K562 (cell line): ENCODE results near the gene RCOR1. TPM values are rescaled to one million over a fixed set of nuclear protein-coding genes. Genes with fewer than 3 reads are reported as not detected.

ENCODE experiments used
- ETV6 ChIP-seq, 3 experiments: fragments of 150-350 bp in 1 of 3; sonication (generic) in 1 of 3; formaldehyde crosslinking in 1 of 3; IDR thresholded peaks; 2 replicates each; pipeline versions ENCODE4 v1.6.1 to v1.8.0; 2014 to 2022; ENCODE audit warnings: borderline replicate concordance in 2 of 3, low read depth in 2 of 3, antibody characterized with exemption in 1 of 3, low read length in 1 of 3, mild to moderate bottlenecking in 1 of 3, missing genetic modification reagents in 1 of 3
- ILF3 ChIP-seq: fragments of 450-650 bp; IDR thresholded peaks from 2 replicates; pipeline ENCODE4 v1.6.1; 2018; ENCODE audit warnings: antibody characterized with exemption, mild to moderate bottlenecking, moderate library complexity, borderline replicate concordance
- MCM3 ChIP-seq: fragments of 450-650 bp; IDR thresholded peaks from 2 replicates; pipeline ENCODE4 v1.6.1; 2016
- NRF1 ChIP-seq, 2 experiments: fragments of 450-650 bp; IDR thresholded peaks in 1 of 2; conservative IDR thresholded peaks in 1 of 2; 2 replicates each; pipeline ENCODE4 v1.6.1; 2014; ENCODE audit warnings: mild to moderate bottlenecking in 2 of 2
- PCBP1 ChIP-seq: fragments of 200-400 bp; formaldehyde crosslinking; IDR thresholded peaks from 2 replicates; pipeline ENCODE4 v1.6.1; 2018; ENCODE audit warnings: mild to moderate bottlenecking, low read depth, low read length; ENCODE audit not compliant: poor library complexity, severe bottlenecking
- SIX5 ChIP-seq, 2 experiments: IDR thresholded peaks; 2 replicates each; pipeline ENCODE4 v1.6.1; 2011; ENCODE audit warnings: low read length in 2 of 2, borderline replicate concordance in 1 of 2, low read depth in 1 of 2, mild to moderate bottlenecking in 1 of 2, moderate library complexity in 1 of 2; ENCODE audit not compliant: insufficient read depth in 1 of 2
- SMARCB1 ChIP-seq: IDR thresholded peaks from 2 replicates; pipeline ENCODE4 v1.6.1; 2011; ENCODE audit warnings: improper control_type of control experiment, low read depth; ENCODE audit not compliant: insufficient read length
- SMC3 ChIP-seq: conservative IDR thresholded peaks from 2 replicates; pipeline ENCODE4 v1.6.1; 2011; ENCODE audit warnings: low read depth, low read length, improper control_type of control experiment; ENCODE audit not compliant: insufficient read depth
- SPI1 ChIP-seq: IDR thresholded peaks from 2 replicates; pipeline ENCODE4 v1.6.1; 2011; ENCODE audit warnings: low read depth, low read length, control low read depth, borderline replicate concordance
- TAL1 ChIP-seq: fragments of 450-650 bp; IDR thresholded peaks from 2 replicates; pipeline ENCODE4 v1.6.1; 2016; ENCODE audit warnings: mild to moderate bottlenecking
- USF2 ChIP-seq: sonication (generic); formaldehyde crosslinking; IDR thresholded peaks from 2 replicates; pipeline ENCODE4 v1.5.0; 2020; ENCODE audit warnings: missing genetic modification reagents
- ZNF184 ChIP-seq: sonication (generic); formaldehyde crosslinking; IDR thresholded peaks from 2 replicates; pipeline ENCODE4 v1.5.0; 2020; ENCODE audit warnings: missing genetic modification reagents
- ZNF274 ChIP-seq: IDR thresholded peaks from 2 replicates; pipeline ENCODE4 v1.6.1; 2011; ENCODE audit warnings: low read depth, mild to moderate bottlenecking, low read length, moderate library complexity, borderline replicate concordance
- ZNF384 ChIP-seq: IDR thresholded peaks from 2 replicates; pipeline ENCODE4 v1.6.1; 2012; ENCODE audit warnings: low read depth, low read length, improper control_type of control experiment
- ZNF395 ChIP-seq: fragments of 200-800 bp; sonication (Bioruptor generic); IDR thresholded peaks from 2 replicates; pipeline ENCODE4 v1.6.1; 2017; ENCODE audit warnings: missing genetic modification characterization, missing compliant biosample characterization
- ZNF449 ChIP-seq: fragments of 250-450 bp; sonication (Bioruptor Pico); IDR thresholded peaks from 2 replicates; pipeline ENCODE4 v1.8.0; 2022; ENCODE audit warnings: moderate library complexity, mild to moderate bottlenecking, inconsistent platforms
- ZNF655 ChIP-seq: fragments of 250-450 bp; sonication (Bioruptor Pico); IDR thresholded peaks from 2 replicates; pipeline ENCODE4 v1.5.0; 2021
- polyA plus RNA-seq, 8 experiments: library from polyadenylated mRNA; depleted of rRNA in 4 of 8; stranded (reverse) in 5 of 8; unstranded in 3 of 8; fragments of >200 nt; fragmentation: Nextera tagmentation in 2 of 8; fragmentation: Illumina TruSeq in 1 of 8; extraction: Ambion mirVana in 2 of 8; extraction: Trizol in 1 of 8; gene quantifications; 2 replicates each; pipeline versions ENCODE4 v1.2.1 to v1.2.3, GENCODE V29; 2011 to 2014; ENCODE audit warnings: inconsistent platforms in 1 of 8, missing spikeins in 1 of 8
- total RNA-seq, 7 experiments: library from RNA; depleted of rRNA in 6 of 7; stranded (reverse); fragments of >200 nt in 6 of 7; fragmentation: Illumina TruSeq in 2 of 7; extraction: Trizol in 2 of 7; gene quantifications; 2 replicates each; pipeline versions ENCODE4 v1.2.1 to v1.2.3, GENCODE V29; 2011 to 2021; ENCODE audit warnings: low replicate concordance in 1 of 7
- TF ChIP-seq, protein P1 (sequence below), 2 experiments: fragments of 250-450 bp in 1 of 2; fragments of 450-650 bp in 1 of 2; sonication (Bioruptor Pico) in 1 of 2; IDR thresholded peaks; 2 replicates each; pipeline versions ENCODE4 v1.6.1 to v1.8.0; 2016 to 2021; ENCODE audit warnings: mild to moderate bottlenecking in 2 of 2, moderate library complexity in 2 of 2, missing compliant biosample characterization in 1 of 2, missing genetic modification characterization in 1 of 2
- TF ChIP-seq, protein P2 (sequence below): IDR thresholded peaks from 2 replicates; pipeline ENCODE4 v1.6.1; 2016; ENCODE audit warnings: missing genetic modification characterization, missing compliant biosample characterization

RCOR1 gene
- total and polyA plus RNA-seq, 9 of the 15 experiments (the other 6 are each of a cell fraction or from before 2014, with no cell fraction given): 8.5 to 47.9 (median 20.9) TPM

DNA sequence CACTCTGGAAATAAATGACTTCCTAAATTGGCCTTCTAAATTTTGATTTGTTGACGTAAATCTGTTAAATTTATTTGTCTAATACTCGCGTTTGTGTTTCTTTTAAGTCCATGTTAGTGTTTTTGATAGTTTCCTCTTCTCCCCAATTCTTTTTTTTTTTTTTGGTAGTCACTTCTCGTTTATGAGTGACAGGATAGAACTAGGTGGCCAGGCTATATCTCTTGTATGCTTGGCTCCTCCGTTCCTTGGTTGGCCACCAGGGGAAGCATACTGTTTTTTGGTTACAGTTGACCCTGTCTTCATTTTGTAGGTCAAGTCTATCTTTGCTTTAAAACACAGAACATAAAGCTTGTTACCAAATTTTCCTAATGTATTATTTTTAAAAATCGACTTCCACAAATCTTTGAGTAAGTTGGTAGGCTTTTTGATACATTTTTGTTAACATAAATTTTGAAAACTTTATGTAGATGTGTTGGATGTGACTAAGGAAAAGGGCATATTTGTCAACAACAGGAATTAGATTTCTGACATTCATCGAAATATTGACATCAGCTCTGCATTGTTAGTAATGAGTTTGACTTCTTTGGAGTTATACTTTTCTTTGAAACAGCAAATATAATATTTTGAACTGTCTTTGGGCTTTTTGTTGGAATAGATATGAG, 2.2 kb downstream of the RCOR1 start (continued):
- TF ChIP-seq ETV6 (IDR thresholded peaks at IDR 0.05; ENCODE audit: borderline replicate concordance in 1 of 2, low read depth in 2 of 2, low read length in 1 of 2) (no peak), ETV6 (CRISPR knock-in tag; IDR thresholded peaks at IDR 0.05; ENCODE audit: borderline replicate concordance) (no peak), SPI1 (0 out of 2 replicates have a peak, but pooled peaks have one; percentile 34), ZNF384 (peak; percentile 87), USF2 (CRISPR knock-in tag) (no peak), ZNF449 (CRISPR knock-in tag) (no peak), MCM3 (no peak), PCBP1 (no peak), SMC3 (no peak), ZNF395 (no peak), ZNF184 (CRISPR knock-in tag) (no peak), ZNF274 (no peak), SIX5 (IDR thresholded peaks at IDR 0.05; ENCODE audit: borderline replicate concordance in 1 of 2, insufficient read depth in 1 of 2, low read depth in 1 of 2, low read length in 2 of 2) (no peak), TAL1 (no peak), ZNF655 (CRISPR knock-in tag) (no peak), SMARCB1 (no peak), ILF3 (no peak), NRF1 (conservative IDR thresholded peaks at IDR 0.05 in 1 of 2, IDR thresholded peaks at IDR 0.05 in 1 of 2) (no peak)
- TF ChIP-seq, protein P1, sequence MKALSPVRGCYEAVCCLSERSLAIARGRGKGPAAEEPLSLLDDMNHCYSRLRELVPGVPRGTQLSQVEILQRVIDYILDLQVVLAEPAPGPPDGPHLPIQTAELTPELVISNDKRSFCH (CRISPR knock-in tag; IDR thresholded peaks at IDR 0.05): no peak
- TF ChIP-seq, protein P1 (tag; IDR thresholded peaks at IDR 0.05): no peak
- TF ChIP-seq, protein P2, sequence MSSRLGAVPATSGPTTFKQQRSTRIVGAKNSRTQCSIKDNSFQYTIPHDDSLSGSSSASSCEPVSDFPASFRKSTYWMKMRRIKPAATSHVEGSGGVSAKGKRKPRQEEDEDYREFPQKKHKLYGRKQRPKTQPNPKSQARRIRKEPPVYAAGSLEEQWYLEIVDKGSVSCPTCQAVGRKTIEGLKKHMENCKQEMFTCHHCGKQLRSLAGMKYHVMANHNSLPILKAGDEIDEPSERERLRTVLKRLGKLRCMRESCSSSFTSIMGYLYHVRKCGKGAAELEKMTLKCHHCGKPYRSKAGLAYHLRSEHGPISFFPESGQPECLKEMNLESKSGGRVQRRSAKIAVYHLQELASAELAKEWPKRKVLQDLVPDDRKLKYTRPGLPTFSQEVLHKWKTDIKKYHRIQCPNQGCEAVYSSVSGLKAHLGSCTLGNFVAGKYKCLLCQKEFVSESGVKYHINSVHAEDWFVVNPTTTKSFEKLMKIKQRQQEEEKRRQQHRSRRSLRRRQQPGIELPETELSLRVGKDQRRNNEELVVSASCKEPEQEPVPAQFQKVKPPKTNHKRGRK: no peak
